Panc1 (cell line): ENCODE measurements around the gene CADM1. TPM values are rescaled to one million over a fixed set of nuclear protein-coding genes. Genes with fewer than 3 reads are reported as not detected.

ENCODE experiments used
- ATAC-seq: fragments of 200-7000 bp; cut with Tn5 transposase; 2 replicates; pipeline ENCODE4 v1.9.1; 2020; ENCODE audit warnings: mild to moderate bottlenecking, moderate library complexity
- BruUV-seq: library from RNA; stranded (reverse); fragments of 400-500 nt; replicated peaks from 2 replicates; lab custom pipeline; 2021; lab: Mats Ljungman, UMichigan
- CTCF ChIA-PET: fragments of 300-600 bp; sonication (Branson Sonifier 250); formaldehyde crosslinking; loops from one replicate; lab custom pipeline; 2022; ENCODE audit warnings: antibody characterized with exemption; lab: Charles Lee
- POLR2A ChIA-PET: fragments of 300-600 bp; sonication (Branson Sonifier 250); formaldehyde crosslinking; loops from one replicate; lab custom pipeline; 2022; ENCODE audit warnings: antibody characterized with exemption; lab: Charles Lee
- DNase-seq: peaks from one replicate; pipeline ENCODE4 v3.0.0-alpha.2; 2010; ENCODE audit warnings: low read depth, low spot score
- H3K27ac ChIP-seq: 2 replicates; pipeline ENCODE4 v1.5.1; 2011; ENCODE audit warnings: mild to moderate bottlenecking, low read length, inconsistent platforms
- H3K27me3 ChIP-seq: fragments of 200-500 bp; sonication (Bioruptor generic); 2 replicates; pipeline ENCODE4 v1.6.0; 2014; ENCODE audit warnings: low read length, inconsistent platforms; ENCODE audit not compliant: control insufficient read depth, insufficient read depth
- H3K36me3 ChIP-seq: fragments of 200-500 bp; sonication (Bioruptor generic); 2 replicates; pipeline ENCODE4 v1.5.1; 2014; ENCODE audit warnings: inconsistent platforms, mild to moderate bottlenecking, low read length, moderate library complexity; ENCODE audit not compliant: control insufficient read depth, insufficient read depth
- H3K4me1 ChIP-seq: 2 replicates; pipeline ENCODE4 v1.5.1; 2011; ENCODE audit warnings: inconsistent platforms, mild to moderate bottlenecking, low read length, moderate library complexity; ENCODE audit not compliant: control insufficient read depth, insufficient read depth
- H3K4me3 ChIP-seq, 2 experiments: 2 replicates each; pipeline ENCODE4 v1.5.1; 2011 to 2012; ENCODE audit warnings: low read depth in 2 of 2, low read length in 2 of 2, mild to moderate bottlenecking in 2 of 2, inconsistent platforms in 1 of 2, moderate library complexity in 1 of 2
- H3K9me3 ChIP-seq: fragments of 200-500 bp; sonication (Bioruptor generic); 2 replicates; pipeline ENCODE4 v1.5.1; 2014; ENCODE audit warnings: low read depth, mild to moderate bottlenecking, inconsistent platforms, low read length, moderate library complexity; ENCODE audit not compliant: control insufficient read depth, insufficient read depth
- CTCF ChIP-seq: fragments of 450-650 bp; IDR thresholded peaks from 2 replicates; pipeline ENCODE4 v1.5.1; 2017; ENCODE audit warnings: mild to moderate bottlenecking
- POLR2AphosphoS5 ChIP-seq: IDR thresholded peaks from 2 replicates; pipeline ENCODE4 v1.6.1; 2012; ENCODE audit warnings: mild to moderate bottlenecking, low read depth, low read length, moderate library complexity
- REST ChIP-seq, 2 experiments: IDR thresholded peaks; 2 replicates each; pipeline ENCODE4 v1.6.1; 2011 to 2012; ENCODE audit warnings: low read depth in 2 of 2, control low read depth in 1 of 2, low read length in 1 of 2, mild to moderate bottlenecking in 1 of 2, moderate library complexity in 1 of 2; ENCODE audit not compliant: insufficient read depth in 1 of 2
- SIN3A ChIP-seq: IDR thresholded peaks from 2 replicates; pipeline ENCODE4 v1.6.1; 2012; ENCODE audit warnings: low read depth, mild to moderate bottlenecking, low read length, moderate library complexity, borderline replicate concordance; ENCODE audit not compliant: insufficient read depth
- TCF7L2 ChIP-seq: IDR thresholded peaks from 2 replicates; pipeline ENCODE4 v1.6.1; 2011; ENCODE audit warnings: mild to moderate bottlenecking, low read depth, low read length, inconsistent platforms
- in situ Hi-C: cut with HindIII; loops from 2 replicates; pipeline ENCODE4 v1.10.0; 2016; ENCODE audit warnings: low sequenced_read_pairs, low pct_unique_long_range_greater_than_20kb
- intact Hi-C: fragments of 100-400 bp; cut with micrococcal nuclease; formaldehyde crosslinking; loops from one replicate; pipeline ENCODE4 v1.10.0; 2022; ENCODE audit not compliant: unreplicated experiment
- total RNA-seq: library from RNA; stranded (reverse); gene quantifications from one replicate; pipeline ENCODE4 v1.2.1, GENCODE V29; 2021; ENCODE audit not compliant: unreplicated experiment

Gene CADM1
- total RNA-seq, 1 experiment from 2014 or later: 3.9 TPM

GRCh38 chr11:115234794-115235193, 269.4 kb downstream of the CADM1 start:
- POLR2A ChIA-PET: no interaction called here
- H3K27ac ChIP-seq: no peak overlapping the region
- CTCF ChIA-PET: no interaction called here
- DNase-seq (no peak), ATAC-seq (no peak)
- in situ Hi-C loops: no loop called here
- BruUV-seq: no TSS peak
- no peaks in the 10 kb centered on the region for H3K4me1 ChIP-seq
- intact Hi-C loops: no loop called here
- H3K27me3 ChIP-seq: no peaks in the 10 kb centered on the region
- H3K9me3 ChIP-seq: no peaks in the 10 kb centered on the region
- TF ChIP-seq CTCF: no peak
- no peak for TF ChIP-seq REST (IDR thresholded peaks at IDR 0.05; ENCODE audit: insufficient read depth in 1 of 2, low read depth in 2 of 2, low read length in 1 of 2)
- no peak for TF ChIP-seq SIN3A
- no peak for TF ChIP-seq TCF7L2
- no peak for TF ChIP-seq POLR2AphosphoS5
- no peak overlapping the region for H3K4me3 ChIP-seq
- H3K36me3 ChIP-seq: no peaks in the 10 kb centered on the region

GRCh38 chr11:115226556-115226955, 277.7 kb downstream of the CADM1 start:
- Histone ChIP-seq H3K9me3 (no peaks in the 10 kb centered on the region), H3K4me3 (no peak overlapping the region), H3K27ac (no peak overlapping the region), H3K36me3 (no peaks in the 10 kb centered on the region), H3K27me3 (no peaks in the 10 kb centered on the region), H3K4me1 (no peaks in the 10 kb centered on the region; the same call in 1 of the 2 replicates)
- ChIA-PET POLR2A (no interaction called here), CTCF (no interaction called here)
- intact Hi-C loops: no loop called here
- in situ Hi-C loops: no loop called here
- BruUV-seq: no TSS peak
- DNase-seq: peak; percentile 46
- TF ChIP-seq REST (IDR thresholded peaks at IDR 0.05; ENCODE audit: insufficient read depth in 1 of 2, low read depth in 2 of 2, low read length in 1 of 2) (no peak), SIN3A (no peak), CTCF (no peak), POLR2AphosphoS5 (no peak), TCF7L2 (no peak)
- peak; percentile 80 for ATAC-seq
